GM19351 (cell line): ENCODE data around the gene DOP1A.

Source experiments
- ATAC-seq: cut with Tn5 transposase; IDR thresholded peaks from one replicate; pipeline ENCODE4 v1.9.1; 2021; ENCODE audit warnings: mild to moderate bottlenecking, moderate library complexity; ENCODE audit not compliant: unreplicated experiment

Gene DOP1A

DNA sequence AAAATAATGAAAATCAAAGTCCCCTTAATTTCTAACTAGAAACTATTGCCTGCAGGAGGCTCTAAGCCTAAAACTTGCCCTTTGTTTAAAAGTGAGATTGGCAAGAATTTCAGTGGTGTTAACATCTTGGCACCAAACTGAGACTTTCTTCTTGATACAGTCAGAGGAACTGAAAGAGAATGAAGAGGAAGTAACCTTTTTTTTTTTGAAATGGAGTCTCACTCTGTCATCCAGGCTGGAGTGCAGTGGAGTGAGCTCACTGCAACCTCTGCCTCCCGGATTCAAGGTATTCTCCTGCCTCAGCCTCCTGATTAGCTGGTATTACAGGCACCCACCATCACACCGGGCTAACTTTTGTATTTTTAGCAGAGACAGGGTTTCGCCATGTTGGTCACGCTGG is 3.6 kb downstream of the DOP1A start:
- ATAC-seq = peak; percentile 45

DNA sequence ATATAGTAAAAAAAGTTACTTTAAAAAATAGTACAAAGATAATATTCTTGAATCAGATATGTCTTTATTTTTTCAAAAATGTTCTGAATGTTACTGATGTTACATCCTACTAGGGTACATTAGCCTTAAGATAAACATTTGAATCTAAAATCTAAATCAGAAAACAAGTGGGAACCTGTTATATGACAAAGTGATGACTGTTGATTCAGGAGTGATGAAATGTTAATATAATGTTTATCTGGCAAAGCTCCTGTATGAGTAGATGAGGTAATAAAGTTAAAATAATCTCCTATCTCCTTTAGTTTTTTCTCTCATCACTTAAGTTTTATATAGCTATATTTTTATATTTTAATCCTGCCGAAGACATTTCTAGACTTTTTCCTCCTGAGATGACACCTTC is 4.2 kb downstream of the DOP1A start:
- ATAC-seq = no peak

DNA sequence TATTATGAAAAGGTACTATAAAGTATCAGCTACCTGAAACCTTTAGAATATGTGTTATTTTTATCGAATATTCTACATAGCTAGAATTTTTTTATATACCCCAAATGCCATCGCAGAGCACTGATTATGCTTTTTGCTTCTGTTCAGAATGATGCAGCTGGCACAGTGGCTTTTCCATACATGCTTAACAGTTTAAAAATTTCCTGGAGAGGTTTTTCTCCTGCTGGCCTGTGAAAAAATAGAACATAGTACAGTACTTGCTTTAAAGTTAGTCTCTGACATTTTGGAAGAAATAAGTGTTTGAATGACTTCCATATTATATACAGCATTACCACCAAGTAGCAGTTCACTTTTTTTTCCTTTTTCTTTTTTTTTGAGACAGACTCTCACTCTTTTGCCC is 5.3 kb downstream of the DOP1A start:
- no peak for ATAC-seq

- ATAC-seq = no peak
Measured at GRCh38 chr6:83073615-83074014, 6.1 kb downstream of the DOP1A start.

DNA sequence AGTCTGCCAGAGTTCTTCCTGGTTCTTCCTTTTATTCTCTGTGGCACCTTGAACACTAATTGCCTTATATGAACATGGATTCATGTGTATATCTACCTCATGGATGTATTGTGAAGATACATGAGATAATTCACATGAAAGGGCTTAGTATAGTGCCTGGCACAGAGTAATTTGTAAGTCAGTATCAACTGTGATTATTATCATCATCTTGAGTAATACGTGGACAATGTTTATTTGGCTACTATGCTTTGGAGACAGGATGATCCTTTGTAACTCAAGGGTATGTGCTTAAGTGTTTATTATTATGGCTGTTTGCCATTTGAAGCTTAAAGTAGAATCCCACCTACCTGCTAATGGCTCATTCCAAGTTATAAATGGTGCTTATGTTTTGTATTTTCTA is 16.0 kb downstream of the DOP1A start:
- no peak for ATAC-seq

- ATAC-seq = peak; percentile 99
Measured at GRCh38 chr6:83086751-83087150, 19.3 kb downstream of the DOP1A start.

- no peak for ATAC-seq
Measured at GRCh38 chr6:83092756-83093399, 25.4 kb downstream of the DOP1A start.

GRCh38 chr6:83096791-83097190 is 29.3 kb downstream of the DOP1A start:
- no peak for ATAC-seq

DNA sequence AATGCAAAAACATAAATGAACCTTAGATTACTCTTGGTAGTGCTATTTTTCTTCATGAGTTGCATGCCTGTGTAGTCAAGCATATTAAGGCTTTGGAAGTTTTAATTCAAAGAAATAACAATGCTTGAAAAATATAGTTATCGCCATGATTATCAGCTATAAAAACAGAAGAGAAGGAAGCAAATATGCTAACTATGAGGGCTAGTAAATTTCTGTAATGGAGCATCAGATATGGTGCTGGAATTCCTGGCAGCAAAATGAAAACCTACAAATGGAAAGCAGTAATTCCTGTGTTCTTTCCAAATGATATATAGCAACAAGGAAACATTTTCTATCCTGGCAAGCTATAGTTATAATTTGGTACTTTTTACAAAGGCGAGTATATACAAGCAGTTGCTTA is 29.7 kb downstream of the DOP1A start:
- ATAC-seq = no peak

DNA sequence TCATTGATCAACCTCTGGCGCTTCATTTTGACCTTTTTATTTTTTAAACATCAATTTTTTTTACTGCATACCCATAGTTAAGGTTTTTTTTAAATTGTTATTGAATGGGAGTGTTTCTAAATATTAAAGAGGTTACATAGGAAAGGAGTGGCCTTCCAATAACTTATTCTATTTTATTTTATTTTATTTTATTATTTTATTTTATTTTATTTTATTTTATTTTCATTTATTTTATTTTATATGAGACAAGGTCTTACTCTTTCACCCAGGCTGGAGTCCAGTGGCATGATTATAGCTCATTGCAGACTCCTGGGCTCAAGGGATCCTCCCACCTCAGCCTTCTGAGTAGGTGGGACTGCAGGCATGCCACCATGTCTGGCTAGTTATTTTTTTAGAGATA is 30.2 kb downstream of the DOP1A start:
- ATAC-seq = no peak

DNA sequence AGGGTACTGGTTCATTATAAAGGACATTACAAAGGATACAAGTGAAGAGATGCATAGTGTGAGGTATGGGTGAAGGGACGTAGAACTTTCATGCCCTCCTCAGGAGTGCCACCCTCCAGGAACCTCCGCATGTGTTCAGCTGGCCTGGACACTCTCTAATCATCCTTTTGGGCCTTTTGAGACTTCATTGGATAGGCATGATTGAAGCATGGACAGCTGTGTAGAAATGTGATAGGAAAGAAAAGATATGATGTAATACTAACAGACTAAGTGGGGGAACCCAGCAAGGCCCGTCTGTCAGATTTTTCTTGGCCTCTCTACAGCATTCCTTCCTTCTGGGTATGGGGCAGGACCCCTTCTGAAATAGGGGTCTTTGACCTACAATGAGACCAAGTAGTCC is 31.1 kb downstream of the DOP1A start:
- no peak for ATAC-seq

DNA sequence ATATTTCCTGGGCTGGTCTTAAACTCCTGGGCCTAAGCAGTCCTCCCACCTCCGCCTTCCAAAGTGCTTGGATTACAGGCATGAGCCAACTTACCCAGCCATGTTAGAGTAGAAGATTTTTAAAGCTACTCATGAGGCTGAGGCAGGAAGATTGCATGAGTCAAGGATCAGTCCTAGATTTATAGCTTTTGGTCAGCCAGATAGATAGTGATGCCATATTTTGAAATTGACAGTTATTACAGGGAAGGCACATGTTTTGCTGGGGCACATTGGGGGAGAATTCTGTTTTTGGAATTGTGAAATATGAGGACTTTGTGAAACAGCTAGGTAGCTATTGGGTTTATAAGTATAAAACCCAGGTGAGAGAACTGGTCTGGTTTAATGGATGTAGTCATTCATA is 40.9 kb downstream of the DOP1A start:
- no peak for ATAC-seq

DNA sequence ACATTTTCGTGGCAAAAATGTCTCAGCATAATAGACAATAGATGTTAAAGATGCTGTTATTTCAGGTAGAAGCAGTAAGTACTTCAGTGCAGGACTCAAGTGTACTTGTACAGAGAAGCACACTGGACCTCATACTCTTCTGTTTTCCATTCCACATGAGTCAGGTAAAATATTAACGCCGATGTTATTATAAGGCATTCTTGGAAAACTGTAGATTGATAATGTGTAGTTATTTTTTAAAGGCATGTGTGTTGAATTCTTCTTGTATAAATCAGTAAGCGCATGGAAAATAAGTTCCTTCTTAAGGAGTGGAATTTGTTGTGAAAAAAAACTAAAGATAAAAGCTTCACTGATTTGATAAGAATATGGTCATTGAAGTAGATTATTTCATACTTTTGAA is 45.8 kb downstream of the DOP1A start:
- ATAC-seq = no peak

GRCh38 chr6:83114164-83114563 is 46.7 kb downstream of the DOP1A start:
- ATAC-seq = no peak

DNA sequence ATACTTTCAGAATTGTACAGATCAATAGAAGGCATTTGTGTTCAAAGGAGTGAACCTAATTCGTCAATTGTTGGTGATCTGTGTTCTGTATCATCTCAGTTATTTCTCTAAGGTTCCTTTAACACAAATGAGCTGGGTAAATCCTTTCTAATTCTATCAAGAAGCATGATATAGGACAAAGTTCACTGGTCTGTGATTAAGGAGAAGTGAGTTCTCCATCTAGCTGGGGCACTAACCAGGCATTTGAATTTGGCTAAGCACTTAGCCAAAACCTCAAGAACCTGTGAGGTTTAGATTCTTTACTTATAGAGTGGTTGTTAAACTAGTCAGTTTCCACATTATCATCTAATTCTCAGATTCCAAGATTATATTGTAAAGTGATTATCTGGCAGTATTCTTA is 50.3 kb downstream of the DOP1A start:
- ATAC-seq = no peak

- ATAC-seq = no peak
Measured at GRCh38 chr6:83119742-83120300, 52.4 kb downstream of the DOP1A start.

DNA sequence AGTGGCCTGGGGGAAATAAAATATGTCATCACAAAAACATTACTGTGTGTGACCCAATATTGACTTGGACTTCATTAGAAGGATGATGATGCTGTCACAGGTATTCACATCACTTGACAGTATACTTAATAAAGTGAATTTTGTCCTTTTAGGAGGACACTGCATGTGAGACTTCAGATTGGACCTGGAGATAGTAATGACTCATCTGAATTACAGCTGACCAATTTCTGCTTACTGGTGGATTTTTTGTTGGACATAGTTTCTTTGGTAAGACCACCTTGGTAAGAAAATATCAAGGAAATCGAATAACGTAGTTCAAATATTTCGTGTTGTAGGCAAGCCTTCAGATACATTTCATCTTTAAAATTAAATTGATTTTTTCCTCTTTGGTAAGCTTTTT is 57.1 kb downstream of the DOP1A start:
- ATAC-seq = no peak

DNA sequence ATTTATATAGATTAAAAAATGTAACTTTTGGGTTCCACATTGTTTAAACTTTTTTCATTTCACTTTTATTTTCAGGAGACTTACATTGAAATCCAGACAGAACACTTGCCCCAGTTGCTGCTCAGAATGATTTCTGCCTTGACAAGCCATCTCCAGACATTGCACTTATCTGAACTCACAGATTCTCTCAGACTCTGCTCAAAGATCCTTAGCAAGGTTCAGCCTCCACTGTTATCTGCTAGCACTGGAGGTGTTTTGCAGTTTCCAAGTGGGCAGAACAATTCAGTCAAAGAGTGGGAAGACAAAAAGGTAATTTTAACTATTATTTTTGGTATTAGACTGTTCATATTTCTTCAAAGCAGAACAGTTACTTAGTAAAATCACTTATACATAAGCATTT is 58.0 kb downstream of the DOP1A start:
- no peak for ATAC-seq

DNA sequence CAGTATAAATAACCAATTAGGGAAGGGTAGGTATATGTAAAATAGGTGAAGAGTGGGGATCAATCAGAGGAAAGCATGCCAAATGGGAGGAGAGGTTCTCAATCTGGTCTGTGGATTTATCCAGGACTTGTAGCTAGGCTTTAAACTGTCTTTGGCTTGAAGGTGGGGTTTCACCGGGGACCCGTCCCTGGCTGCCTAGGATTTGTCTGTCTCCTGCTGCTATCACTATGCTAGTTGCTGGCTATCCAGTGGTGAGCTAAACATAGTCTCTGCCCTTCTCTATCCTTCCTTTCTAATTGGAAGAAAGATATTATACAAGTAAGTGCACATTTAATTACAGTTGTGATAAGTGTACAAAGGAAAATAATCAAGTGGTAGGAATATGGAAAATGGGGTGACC is 58.8 kb downstream of the DOP1A start:
- ATAC-seq = no peak

- no peak for ATAC-seq
Measured at GRCh38 chr6:83126807-83127206, 59.3 kb downstream of the DOP1A start.

GRCh38 chr6:83127258-83127657 is 59.8 kb downstream of the DOP1A start:
- ATAC-seq = no peak

GRCh38 chr6:83127976-83128375 is 60.5 kb downstream of the DOP1A start:
- no peak for ATAC-seq

DNA sequence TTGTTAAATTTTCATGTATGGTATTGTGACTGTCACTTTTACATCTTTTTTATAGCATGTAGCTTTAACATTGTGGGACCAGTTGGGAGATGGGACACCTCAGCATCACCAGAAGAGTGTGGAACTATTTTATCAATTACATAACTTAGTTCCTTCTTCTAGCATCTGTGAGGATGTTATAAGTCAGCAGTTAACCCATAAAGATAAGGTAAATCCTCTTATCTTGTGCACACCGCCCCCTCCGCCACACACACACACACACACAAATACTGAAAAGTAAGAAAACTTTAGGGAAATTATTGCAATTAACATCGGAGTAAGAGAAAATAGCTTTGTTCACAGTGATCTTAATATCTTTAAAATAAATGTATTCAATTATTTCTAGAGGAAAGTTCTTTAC is 64.7 kb downstream of the DOP1A start:
- ATAC-seq = no peak
